GM19193 (cell line): ENCODE measurements around the gene ATP6V0A1.

Experiments used
- POLR2A ChIP-seq: IDR thresholded peaks from 4 replicates; pipeline ENCODE4 v1.6.1; 2011; ENCODE audit not compliant: insufficient read depth, insufficient read length; ENCODE audit errors: extremely low read depth

ATP6V0A1 gene

DNA sequence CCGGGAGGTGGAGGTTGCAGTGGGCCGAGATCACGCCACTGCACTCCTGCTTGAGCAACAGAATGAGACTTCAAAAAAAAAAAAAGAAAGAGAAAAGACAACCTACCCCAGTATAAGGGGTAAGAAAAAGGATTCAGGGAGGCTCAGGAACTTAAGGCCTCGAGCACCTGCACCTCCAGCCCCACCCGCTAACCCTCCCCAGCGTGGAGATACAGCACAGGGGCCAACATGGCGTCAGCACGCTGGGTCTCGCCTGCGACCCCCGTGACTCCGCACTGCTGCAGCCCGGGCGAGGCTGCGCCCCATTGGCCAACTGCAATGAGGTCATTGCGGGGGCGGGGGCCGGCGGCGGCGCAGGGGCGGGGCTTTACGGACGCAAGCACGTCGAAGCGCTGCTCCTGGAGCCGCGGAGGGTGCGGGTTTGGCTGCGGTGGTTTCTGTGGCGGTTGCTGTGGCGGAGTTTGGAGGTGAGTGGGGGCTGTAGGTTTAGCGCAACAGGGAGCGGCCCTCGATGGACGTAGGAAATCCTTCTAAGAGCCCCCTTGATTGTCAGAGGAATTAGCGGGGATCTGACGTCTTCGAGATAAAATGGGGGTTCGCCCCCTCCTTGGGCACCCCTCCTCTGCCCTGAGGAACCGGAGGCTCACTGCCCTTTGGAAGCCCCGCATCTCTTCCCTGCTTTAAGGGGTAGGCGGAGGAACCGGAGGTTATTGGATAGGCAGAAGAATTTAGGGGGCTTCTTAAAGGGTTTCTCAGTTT lies at the start of gene ATP6V0A1:
Gene ATP6V0A1, plus strand, starts transcription at position 382 of the 759 bp plus-strand sequence. CDS start 2,017 bp downstream, outside the sequence.
- TF ChIP-seq POLR2A = peak; percentile 66

DNA sequence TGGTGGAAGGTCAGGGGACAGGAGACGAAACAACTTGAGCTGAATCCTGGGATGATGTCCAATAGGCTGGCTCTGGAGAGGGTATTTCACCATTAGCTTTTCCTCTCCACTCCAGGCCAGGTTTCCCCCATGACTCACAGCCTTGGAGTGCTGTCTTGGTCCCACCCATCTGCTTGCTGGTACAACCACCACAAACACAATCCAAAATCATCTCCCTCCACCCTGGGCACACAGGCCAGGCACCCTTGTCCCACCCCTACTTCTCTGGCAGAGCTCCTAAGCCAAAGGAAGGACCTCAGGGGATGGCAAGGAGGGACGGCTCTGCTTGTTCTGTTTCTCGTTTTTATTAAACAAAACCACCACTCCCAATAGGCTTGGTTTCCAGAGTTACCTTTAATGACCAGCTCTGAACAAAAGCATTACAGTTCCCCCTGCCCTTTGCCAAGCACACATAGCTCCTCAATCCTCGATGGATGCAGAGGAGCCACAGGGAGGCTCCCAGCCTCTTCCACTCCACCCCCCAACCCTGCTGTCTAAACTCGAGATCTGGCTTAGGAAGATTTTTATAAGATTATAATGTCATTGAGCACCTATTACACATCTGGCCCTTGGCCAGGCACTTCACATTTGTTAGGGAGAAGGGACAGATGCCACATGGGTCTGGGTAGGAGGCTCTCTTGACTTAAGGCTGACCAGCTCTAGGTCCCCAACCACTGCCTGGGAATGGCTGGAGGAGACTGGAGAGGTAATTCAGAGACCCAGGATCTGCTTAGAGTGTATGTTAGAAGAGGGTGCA lies 49.0 kb upstream of the ATP6V0A1 start:
- TF ChIP-seq POLR2A = no peak

DNA sequence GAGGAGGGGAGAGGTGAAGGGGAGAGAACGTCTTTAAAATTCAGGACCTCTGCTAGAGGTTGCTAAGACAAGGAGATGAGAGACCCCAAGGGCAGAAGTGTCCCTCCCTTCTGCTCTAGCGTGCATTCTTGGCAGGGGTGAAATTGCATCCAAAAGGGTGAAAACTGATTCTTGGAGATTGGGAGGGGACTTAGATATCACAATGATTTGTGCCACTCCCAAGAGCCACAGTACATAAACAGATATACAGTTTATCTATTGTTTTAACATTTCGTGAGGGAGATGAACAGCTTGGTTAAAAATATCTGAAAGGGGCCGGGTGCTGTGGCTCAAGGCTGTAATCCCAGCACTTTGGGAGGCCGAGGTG lies 48.4 kb upstream of the ATP6V0A1 start:
- no peak for TF ChIP-seq POLR2A

DNA sequence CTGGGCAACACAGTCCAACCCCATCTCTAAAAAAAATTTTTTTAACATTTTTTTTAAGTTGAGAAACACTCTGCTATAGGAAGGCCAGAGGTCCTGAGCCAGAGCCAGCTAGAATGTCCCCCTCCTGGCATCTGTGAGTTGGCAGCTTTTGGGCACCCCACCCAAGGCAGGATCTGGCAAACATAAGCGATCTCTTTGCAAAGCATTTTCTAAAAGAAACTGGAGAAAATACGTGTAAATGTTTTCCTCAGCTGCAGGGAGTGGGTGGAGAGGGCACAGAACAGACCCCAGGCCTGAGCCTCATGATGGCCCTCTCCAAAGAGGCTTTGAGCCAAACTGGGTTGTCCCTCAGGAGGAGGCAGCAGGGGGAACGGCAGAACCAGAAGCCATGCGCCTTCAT lies 47.3 kb upstream of the ATP6V0A1 start:
- TF ChIP-seq POLR2A = no peak

DNA sequence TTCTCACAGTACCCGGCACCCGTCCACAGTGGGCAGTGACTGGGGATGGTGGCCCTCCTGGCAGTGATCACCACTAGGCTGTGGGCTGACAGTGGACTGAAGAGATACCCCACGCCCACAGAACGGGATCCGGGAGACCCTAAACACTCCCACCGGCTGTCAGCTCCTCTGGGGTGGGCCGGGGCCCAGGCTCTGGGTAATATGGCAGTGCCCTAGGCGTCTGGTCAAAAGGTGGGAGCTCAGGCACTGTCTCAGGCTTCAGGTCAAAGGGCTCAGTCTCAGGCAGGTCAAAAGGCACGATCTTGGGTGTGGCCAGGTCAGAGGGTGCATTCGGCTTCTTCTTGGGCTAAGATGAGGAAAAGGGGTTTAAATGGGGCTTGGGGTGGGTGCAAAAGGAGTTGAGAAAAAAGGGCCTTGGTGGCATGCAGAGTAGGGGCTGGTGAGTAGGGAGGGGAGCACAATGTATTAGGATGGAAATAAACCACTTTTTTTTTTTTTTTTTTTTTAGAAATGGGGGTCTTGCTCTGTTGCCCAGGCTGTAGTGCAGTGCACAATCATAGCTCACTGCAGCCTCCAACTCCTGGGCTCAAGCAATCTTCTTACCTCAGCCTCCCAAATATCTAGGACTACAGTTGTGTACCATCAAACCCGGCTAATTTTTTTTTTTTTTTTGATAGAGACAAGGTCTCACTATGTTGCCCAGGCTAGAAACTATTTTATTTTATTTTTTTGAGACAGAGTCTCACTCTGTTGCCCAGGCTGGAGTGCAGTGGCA lies 46.6 kb upstream of the ATP6V0A1 start:
- TF ChIP-seq POLR2A = no peak

DNA sequence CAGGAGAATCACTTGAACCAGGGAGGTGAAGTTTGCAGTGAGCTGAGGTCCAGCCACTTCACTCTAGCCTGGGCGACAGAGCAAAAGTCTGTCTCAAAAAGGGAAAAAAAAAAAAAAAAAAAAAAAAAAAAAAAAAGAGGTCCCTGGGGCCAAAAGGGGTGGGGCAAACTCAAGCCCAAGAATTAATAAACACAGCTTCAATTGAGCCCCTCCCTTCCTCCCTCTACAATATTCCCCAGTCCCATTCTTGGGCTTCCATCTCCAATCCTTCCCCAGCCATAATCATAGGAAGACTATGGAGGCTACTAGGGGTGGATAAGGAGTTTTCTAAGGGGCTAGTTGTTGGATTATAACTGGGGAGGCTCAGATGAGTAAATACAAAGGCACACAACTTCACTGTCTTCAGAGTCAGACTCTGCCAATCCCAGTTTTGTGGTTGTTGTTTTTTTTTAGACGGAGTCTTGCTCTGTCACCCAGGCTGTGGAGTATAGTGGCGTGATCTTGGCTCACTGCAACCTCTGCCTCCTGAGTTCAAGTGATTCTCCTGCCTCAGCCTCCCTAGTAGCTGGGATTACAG lies 45.1 kb upstream of the ATP6V0A1 start:
- TF ChIP-seq POLR2A = no peak

DNA sequence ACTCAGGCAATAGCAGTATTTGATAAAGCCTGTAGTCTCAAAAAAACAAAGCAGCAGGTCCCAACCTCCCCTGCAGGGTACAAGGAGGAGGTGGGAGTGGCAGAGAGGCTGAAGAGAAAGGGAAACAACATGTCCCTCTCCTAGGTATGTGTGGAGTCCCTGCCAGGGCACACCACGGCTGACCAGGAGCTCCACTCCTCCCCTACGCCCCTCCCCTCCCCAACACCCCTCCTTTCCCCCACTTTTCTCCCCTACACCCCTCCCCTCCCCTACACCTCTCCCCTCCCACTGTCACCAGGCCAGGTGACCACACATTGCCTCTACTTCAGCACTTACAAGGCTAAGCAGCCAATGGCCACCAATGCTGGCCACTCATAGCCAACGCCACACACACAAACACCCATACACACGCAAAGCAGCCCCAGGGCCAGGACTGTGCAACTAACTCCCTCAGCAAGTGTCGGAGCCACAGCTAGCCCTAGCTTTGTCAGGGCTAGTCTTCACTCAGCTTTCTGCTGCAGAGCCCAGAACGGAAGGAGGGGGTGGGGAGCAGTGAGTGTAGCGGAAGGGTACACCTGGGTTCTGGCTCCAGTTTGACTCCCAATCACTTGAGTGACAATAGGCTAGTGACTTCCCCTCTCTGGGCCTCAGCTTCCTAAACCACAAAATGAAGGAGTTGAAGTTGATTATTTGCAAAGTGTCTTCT lies 43.8 kb upstream of the ATP6V0A1 start:
- TF ChIP-seq POLR2A = no peak

DNA sequence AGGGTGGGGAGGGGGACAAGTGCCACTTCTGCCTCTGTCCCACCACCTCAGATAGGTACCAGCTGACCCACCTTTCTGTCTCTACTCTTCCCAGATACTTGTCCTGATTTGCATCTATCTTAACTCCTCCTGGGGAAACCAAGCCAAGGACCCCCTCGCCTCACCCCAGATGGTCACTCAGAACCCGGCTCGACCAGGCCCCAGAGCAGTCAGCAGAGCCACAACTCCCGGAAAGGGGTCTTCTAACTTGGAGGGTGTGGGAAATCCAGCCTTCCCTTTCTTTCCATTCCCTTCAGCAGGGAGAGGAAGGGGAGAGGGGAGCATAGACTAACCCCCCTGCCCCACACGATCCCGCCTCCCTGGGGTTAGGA lies 37.6 kb upstream of the ATP6V0A1 start:
- TF ChIP-seq POLR2A = no peak

DNA sequence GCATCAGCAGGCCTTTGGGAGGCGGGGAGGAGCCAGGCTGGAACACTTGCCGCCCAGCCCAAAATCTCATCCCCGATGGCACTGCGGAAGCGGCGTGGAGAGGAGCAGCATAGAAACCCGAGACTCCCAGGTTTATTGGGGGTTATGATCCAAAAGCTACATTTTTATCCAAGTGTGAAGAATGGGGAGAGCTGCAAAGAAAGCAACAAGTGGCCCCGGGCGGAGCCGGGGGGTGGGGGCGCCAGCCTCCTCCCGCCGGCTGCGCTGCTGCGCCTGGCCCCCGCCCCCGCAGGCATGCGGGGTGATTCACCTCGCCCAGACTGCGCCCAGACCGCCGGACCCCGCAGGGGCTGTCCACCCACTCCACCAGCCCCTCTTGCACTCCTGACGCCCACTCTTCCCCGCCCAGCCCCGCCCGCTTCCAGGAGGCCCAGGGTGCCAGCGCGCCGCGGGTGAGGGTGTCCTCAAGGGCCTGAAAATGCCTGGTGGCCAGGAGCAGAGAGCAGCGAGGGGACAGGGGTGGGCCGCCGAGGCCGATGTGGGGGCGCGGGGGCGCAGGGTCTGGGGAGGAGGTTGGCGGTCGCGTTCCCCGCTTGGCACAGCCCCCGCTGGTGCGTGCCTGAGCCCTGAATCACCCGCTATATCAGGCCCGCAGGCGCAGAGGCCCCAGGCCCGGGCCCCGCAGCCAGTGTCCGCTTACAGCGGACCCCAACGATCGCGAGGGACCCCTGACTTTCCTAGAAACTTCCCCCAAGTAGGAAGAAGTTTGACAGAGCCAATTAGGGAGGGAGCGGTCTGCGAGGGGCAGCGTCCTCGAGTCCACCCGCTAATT lies 37.0 kb upstream of the ATP6V0A1 start:
- TF ChIP-seq POLR2A = no peak

DNA sequence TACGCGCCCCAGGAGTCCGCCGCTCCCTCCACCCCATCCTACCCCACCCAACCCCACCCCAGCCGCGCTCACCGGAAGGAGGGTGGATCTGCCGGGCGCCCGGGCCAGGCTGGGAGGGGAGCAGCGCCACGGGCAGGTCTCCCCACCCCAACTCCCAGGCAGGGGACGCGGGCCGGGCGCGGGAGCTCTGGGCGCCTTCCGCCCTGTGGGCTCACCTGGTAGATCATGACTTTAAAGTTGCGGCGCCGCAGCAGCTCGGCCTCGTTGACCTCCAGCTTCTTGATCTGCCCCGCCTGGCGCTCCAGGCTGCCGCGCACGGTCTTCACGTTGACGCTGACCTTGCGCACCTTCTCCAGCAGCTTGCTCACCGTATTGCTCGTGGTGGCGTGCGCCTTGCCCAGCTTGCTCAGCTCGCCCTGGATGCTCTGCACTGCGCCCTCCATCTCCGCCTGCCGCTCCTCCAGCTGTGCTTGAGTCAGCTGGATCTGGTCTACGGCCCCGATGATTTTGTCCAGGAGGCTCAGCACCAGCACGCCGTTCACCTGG lies 36.2 kb upstream of the ATP6V0A1 start:
- TF ChIP-seq POLR2A = no peak

DNA sequence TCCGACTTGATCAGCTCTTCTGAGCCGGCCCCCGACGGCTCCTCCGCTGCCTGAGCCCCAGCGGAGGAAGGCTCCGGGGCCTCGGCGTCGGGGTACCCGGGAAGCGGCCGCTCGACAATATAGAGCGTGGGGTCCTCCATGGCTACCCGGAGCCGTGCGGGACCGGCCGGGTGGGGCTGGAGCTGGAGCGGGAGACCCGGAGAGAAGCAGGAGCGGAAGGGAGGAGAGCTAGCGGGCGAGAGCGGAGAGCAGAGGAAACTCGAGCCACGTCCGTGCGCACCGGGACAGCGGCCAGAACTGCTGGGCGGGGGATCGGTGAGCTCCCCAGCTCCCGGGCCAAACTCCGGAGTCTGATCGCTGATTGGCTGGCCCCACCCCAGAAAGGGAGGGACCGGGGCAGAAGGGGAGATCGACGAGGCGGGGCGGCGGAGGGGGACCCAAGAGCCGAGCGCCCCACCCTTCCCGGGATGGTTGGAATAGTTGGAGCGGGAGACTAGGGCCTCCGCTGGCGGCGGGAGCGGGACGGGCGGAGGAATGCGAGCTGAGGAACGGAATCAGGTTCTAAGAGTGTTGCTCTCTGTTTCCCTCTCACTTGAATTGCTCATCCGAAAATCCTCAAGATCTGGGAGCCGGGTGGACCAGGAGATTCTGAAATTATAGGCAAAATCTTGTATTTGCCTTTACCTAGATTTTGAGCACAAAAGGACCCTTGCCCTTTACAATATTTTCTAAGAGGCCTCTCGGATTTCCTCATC lies 35.5 kb upstream of the ATP6V0A1 start, which contains the start of gene CAVIN1:
Gene CAVIN1, minus strand, starts transcription at position 299 of the 755 bp plus-strand sequence. Its CDS starts 159 bp downstream, at position 140.
- no peak for TF ChIP-seq POLR2A

DNA sequence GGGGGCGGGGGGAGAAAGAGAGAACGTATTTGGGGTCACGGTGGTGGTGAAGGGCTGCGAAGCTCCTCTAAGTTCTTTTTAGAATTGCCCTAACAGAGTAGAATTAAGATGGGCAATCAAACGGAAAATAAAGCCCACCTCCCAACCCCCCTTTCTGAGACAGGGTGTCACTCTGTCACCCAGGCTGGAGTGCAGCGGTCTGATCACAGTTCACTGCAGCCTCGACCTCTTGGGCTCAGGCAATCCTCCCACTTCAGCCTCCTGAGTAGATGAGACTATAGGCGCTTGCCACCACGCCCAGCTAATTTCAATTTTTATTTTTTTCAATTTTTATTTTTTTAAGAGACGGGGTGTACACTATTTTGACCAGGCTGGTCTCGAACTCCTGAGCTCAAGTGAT lies 34.9 kb upstream of the ATP6V0A1 start:
- TF ChIP-seq POLR2A = no peak
